NCI-H774 (cell line): Measurements from ENCODE around the gene TMEM181.

Experiments
- DNase-seq: peaks from one replicate; lab custom pipeline; 2025; lab: John Stamatoyannopoulos, UW

TMEM181 gene

DNA sequence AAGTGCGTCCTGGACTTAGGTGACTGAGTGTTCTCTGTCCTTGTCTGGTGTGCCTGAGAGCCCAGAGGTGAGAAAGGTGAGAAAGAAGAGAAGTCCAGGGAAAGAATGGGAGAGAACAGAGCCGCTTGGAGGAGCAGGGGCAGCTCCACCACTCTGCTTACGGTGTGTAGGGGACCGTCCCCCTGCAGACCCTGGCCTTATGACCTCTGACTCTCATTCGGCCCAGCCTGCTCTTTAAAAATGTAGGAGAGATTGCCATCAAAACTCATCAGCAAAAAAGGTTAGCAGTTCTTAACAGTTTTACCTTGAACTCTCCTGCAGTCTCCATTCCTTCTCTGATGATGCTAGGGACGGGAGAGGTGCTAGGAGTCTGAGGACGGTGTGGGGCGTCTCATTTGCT, 2.0 kb downstream of the TMEM181 start:
- DNase-seq = no peak

DNA sequence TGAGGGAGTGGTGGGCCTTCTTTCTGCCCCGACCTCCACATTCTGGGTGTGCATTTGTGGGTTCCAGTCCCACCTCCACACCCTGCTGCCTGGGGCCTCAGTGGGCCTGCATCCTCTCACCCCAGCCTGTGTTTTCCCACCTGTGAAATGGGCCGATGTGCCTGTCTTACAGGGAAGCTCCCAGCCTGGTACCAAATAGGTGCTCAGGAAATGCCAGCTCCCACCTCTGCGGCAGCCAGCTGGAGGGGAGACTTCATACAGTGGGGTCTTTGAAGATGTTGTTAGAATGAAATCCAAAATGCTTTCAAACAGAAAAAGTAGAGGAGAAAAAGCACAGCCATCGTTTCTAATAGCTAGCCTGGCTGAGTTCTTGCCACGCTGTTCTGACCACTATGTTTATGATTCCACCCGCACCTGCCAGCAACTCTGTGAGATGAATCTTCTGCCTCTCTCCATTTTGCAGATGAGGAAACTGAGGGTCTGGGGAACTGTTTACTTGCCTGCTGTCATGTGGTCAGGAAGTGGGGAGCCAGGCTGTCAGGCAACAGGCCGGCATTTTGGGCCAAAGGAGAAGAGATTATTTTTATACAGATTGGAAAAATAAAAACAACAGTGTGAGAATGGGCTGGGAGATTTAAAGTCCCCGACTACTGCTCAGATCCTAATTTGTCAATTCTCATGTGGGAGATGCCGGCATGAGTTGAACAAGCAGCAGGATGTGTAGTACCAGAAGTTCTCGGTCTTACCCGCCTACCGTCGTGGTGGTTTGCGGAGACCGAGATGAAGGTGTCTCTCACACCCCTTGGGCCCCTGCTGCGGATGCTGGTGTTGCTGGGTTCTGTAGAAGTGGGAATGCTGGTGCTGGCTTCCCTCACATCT, 4.6 kb downstream of the TMEM181 start:
- no peak for DNase-seq

DNA sequence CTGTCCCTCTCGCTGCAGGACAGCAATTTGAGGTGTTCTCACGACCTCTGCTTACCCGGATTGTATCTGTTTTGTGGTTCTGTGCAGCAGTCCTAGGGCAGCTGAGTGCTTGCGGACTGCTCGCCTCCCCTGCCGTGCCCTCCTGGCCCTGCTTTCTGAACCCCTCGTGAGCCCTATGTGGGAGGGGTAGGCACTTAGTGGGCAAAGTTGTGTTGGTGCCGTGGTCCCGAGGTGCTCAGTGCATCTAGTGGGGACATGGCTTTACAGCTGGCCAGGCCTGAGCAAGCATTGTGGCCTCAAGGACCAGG, 5.2 kb downstream of the TMEM181 start:
- DNase-seq = no peak

DNA sequence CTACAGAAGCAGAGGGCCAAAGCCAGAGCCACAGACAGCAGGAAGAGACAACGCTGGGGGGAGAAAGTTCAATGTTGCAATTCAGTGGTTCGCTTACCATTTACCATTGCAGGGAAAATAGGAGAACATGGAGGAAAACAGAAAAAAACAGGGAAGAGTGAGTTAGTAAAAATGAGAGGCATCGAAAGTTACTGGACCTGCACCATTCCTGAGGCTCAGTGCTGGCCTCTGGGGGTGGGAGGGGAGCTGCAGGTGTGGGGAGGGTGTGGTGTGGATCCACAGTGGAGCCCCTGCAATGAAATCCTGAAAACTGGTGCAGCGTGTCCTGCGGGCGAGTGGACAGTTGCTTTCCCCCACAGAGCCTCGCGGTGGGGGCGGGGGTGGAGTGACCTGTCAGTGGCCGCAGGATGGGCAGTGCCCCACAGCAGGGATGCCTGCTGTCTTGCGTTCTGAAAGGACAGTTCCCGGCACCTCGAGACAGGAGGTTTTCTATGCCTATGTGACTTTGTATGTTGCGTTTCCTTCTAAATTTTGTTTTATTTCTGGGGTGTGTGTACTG, 5.7 kb downstream of the TMEM181 start:
- DNase-seq = no peak

DNA sequence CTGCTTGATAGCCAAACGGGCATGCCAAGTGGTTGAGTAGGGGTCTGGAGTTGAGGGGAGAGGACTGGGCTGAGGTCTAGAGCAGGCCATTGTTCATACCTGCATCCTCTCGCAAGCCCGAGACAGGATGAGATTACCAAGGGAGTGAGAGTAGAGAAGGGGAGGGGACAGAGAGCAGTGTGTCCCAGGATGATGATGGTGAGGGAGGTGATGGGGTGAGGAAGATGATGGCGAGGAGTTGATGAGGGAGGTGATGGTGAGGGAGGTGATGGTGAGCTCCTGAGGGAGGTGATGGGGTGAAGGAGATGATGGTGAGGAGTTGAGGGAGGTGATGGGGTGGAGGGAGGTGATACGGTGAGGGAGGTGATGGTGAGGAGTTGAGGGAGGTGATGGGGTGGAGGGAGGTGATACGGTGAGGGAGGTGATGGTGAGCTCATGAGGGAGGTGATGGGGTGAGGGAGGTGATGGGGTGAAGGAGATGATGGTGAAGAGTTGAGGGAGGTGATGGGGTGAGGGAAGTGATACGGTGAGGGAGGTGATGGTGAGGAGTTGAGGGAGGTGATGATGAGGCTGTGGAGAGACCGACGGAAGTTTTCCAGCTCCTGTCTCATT, 6.4 kb downstream of the TMEM181 start:
- DNase-seq = no peak

DNA sequence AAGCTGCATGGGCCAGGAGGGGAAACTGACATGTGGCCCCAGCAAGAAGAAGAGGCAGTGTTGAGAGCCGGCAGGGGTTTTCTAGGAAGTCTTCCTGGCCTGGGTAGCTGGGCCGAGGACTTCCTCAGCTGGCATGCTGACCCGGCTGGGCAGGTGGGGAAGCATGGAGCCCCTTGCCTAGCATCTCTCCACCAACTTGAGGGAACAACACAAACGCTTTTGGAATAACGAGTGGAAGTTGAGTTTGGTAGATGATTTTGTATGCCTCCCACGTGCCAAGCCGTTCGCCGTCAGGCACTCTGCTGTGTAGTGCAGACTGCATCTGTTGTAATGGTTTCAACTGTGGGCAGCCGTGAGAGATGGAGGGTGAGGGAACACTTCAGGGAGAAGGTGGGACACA, 7.3 kb downstream of the TMEM181 start:
- DNase-seq = no peak

DNA sequence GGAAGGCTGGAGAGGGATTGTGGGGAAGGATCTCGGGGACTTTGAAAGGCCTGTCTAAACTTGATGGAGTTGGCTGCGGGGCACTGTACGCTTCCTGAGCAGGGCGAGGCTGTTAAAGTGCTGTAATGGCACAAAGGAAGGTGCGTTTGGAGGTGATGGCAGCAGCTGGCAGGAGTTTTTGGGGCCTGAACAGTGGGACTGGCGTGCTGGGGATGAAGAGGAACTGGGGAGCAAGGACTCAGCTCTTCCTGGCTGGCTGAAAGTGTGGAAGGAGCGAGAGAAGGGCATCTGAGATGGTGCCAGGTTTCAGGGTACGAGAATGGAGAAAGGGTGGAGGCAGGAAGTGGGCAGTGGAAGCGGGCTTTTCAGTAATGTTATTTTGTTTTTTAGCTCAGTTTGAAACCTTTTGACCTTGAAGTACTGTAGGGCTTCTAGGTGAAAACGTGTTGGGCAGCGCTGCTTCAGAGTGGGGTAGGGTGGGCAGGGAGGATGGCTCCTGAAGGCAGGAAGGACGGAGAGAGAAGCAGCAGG, 8.0 kb downstream of the TMEM181 start:
- no peak for DNase-seq

DNA sequence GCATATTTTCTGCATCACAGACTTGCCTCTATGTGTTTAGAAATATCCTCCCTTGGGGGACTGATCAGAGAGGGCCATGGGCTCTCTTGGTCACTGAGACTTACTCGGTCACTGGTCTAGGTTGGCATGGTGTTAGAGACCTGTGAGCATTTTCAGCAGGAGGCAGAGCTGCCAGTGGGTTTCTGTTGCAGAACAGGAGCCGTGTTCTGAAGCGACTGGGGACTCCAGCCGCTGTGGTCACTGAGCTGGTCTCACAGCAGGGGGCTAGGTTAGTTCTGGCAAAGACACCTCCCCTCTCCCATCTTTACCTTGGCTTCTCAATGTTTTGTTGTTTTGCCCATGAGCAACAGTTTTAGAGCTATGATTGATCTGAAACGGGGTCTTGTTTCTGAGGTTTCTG, 8.7 kb downstream of the TMEM181 start:
- DNase-seq = no peak

DNA sequence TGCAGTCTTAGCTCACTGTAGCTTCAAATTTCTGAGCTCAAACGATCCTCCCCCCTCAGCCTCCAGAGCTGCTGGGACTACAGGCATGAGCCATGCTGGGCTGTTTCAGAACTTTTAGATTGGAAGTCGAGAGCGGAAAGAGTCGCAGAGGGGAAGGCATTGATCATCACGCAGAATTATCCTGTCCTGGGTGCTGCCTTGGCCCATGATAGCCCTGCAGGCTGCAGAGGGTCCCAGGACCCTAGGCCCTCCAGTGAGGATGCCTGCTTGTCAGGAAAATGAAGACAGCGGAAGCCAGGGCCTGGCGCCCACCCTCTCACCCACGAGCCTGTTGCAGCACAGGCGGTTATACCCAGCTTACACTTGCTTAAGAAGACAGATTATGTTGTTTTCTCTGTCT, 9.1 kb downstream of the TMEM181 start:
- DNase-seq = no peak

DNA sequence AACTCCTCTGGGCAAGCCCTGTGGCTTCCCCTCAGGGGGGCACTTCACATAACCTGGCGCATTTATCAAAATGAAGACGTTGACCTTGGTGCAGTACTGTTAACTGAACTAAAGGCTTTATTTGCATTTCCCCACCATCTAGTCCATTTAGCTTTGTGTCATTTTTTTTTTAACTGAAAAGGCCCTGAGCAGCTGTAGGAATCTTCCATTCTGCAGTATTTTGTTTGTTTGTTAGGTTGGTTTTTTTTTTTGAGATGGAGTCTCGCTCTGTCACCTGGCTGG, 10.7 kb downstream of the TMEM181 start:
- DNase-seq = peak; percentile 20

DNA sequence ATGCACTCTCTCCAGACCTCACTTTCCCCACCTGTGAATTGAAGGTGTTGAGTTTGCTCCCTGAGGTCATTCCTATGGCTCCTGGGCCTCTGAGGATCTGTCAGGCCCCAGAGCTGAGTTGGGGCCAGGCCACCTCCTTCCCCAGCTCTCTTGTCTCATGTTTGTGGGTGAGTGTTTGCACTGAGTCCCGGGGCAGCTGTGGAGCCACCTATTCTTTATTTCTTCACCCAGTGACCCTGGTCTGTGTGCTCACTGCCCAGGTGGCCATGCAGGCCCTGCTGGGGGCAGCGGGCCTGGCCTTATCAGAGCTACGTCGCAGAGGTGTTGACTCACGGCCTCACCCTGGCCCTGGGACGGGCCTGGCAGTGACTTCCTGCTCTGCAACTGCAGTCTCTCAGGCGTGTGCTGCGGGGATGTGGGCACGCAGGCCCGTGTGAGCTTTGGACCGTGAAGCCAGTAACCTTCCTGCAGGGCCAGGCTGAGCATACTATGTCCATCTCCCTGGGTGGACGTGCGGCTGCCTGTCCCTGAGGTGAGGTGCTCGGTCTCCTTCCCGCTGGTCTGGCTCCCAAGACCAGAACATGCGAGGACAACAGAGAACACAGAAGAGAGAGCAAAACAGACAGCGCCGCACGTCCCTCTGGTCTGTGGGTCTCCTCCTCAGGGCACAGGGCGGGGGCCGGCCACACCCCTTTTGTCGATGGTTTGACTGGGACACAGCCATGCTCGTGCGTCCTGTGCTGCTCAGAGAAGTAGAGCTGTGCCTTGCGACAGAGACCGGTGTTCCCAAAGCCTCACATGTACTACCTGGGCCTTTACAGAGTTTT, 12.1 kb downstream of the TMEM181 start:
- no peak for DNase-seq

DNA sequence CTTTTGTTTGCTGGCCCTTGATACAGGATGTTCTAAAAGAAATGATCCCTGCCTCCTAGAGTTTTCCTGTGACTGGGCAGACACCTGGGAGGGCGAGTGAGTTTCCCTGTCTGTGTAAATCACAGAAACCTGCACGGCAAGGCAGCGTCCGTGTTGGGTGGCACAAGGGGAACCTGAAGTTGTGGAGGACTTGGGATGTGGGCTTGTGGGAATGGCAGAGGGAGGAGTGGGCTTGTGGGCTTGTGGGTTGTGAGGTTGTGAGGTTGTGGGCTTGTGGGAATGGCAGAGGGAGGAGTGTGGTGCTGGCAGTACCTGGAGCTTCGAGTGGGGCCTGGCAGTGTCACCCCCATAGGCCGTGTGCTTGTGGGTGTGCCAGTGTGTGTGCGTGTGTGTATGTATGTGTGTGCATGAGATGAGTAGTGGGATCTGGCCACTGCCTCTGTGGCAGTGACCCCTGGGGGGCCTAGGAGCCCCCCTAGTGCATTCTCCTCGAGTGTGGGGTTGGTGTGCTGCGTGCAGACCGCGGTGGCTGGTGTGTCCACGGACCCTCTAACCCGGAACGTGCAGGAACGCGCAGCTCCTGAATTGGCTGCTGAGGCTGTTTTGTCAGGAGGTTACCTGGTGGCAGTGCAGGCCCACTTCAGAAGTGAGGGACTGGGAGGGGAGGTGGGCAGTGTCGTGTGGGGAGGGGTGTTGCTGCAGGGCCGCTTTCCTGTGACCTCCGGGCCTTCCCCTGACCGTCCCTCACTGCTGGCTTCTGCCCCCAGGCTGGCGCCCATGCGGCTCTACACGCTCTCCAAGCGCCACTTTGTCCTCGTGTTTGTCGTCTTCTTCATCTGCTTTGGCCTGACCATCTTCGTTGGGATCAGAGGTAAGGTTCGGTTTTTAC, 13.0 kb downstream of the TMEM181 start:
- DNase-seq = no peak

DNA sequence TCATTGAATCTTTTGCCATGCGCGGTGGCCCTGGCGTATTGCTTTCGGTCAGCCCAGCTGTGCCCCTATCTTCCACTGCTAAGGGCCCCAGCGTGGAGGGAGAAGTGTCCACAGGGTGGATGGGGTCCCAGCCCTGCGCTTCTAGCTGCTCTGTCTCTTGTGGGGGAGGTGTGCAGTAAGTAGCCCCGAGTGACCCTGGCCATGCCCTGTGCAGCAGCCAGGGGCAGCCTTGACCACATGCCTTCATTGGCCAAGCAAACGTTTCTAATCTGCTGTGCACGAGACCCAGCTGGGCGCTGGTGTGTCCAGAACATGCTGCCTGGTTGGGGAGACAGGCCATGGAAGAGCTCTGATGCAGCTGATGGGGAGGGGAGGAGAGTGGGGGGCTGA, 13.6 kb downstream of the TMEM181 start:
- DNase-seq = no peak

DNA sequence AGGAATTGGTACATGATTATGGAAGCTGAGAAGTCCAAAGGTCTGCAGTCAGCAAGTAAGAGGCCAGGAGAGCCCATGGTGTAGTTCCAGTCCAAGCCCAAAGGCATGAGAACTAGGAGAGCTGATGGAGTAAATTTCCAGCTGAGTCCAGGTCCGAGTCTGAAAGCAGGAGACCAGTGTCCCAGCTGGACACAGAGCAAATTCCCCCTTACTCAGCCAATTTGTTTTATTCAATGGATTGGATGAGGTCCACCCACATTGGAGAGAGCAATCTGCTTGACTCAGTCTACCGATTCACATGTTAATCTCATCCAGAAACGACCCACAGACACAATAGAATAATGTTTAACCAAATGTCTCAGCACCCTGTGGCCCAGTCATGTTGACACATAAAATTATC, 14.9 kb downstream of the TMEM181 start:
- no peak for DNase-seq

DNA sequence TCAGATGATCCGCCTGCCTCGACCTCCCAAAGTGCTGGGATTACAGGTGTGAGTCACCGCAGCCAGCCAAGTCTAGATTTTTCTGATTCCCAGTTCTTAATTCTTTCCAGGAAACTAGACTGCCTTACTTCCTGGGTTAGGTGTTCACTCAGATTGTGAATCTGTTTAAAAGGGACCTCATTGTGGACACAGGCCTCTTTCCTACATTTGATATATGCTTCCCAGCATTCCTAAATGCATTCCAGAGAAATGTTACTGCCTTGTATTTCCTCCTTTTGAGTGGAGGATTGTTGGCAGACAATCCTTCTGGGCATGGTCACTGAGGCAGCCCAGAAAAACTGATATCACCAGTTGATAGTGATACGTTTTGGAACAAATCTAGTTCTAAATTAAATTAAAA, 15.7 kb downstream of the TMEM181 start:
- DNase-seq = no peak

DNA sequence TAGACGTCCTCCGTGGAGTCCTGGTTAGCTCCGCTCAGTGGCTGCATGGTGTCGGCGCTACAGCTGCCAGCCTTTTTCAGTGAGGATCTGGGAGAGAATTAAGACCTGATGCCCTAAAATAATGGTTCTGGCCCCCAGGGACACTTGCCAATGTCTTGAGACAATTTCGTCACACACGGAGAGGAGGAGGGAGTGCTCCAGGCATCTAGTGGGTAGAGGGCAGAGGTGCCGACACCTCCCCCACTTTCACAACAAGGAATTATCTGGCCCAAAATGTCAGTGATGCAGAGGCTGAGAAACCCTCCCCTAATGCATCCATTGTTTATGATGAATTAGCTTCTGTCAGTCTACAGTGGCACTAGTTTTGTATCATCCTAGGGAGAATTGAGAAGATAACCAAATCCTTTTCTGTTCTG, 24.4 kb downstream of the TMEM181 start:
- no peak for DNase-seq

DNA sequence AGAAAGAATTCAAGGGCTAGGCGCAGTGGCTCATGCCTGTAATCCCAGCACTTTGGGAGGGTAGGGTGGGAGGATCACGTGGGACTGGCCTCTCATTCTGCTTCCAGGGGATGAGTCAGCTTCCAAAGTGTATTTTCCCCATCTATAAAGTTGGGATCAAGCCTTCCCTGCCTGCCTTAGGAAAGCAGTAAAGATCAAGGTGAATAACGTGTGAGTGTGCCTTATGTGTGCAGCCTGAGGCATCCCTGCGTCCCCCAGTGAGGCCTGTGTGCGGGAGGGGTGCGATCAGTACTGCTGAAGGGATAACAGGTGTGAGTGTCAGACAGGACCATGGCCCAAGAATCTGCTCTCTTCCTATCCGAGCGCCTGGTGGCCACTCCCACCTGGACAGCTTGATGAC, 26.8 kb downstream of the TMEM181 start:
- DNase-seq = no peak

DNA sequence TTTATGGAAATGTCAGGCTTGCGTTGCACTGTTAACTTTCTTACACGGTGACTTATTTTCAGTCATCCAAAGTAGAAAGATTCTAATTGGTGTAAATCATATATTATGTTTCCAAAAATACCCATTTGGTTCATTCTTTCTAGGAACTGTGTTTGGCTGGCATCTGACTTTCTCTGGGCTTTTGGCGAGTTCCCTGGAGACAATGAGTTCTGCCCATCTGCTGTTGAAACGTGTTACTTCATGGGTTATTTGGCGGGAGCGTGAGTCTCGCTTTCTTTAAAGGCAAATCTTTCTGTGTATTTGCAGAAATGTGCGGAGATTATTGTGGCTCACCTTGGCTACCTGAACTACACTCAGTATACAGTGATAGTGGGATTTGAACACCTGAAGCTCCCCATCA, 29.5 kb downstream of the TMEM181 start:
- no peak for DNase-seq

DNA sequence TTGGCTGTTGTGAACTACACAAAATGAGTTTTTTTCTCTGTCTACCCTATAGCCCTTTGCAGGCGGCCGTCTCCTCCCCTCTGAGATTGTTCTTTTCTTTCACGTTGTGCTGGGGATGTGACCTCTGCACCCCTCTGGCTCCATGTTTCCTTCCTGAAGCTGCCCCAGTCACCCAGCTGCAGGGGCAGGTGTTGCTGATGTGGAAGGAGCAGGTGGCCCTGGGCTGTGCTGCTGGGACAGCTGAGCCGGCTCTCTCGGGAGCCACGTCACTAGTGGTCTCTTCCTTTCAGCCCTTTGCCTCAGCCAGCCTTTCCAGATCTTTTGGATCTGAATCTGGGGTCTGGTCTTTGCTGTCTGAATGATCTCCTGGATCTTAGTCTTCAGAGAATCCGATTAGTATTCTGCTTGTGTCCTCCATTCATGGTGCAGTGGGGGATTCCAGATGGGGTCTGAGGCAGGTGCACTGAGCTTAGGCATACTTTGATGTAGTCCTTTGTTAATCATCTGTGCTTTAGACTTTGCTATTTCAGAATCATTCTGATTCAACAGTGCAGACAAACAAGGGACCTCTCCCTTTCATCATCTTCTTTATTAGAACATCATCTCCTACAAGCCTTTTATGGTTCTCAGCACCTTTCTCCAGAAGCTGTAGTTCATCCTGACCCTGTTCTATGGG, 31.4 kb downstream of the TMEM181 start:
- DNase-seq = no peak

DNA sequence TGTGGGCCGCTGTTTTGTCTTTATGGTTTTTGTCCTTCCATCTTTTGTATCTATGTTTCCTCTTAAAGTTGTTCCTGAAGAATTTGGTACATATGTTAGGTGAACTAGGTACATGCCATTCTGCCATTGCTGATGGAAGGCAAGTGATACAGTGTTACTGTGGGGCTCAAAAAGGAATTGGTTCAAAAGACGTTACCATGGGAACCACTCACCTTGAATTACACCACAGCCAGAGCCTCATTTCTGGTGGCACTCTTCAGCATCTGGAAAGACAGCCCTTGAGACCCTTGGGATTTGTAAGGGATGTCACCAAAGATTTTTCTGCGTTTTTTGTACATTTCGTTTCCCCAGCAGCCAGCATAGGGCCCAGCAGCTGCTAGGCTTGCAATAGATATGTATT, 31.9 kb downstream of the TMEM181 start:
- DNase-seq = no peak

DNA sequence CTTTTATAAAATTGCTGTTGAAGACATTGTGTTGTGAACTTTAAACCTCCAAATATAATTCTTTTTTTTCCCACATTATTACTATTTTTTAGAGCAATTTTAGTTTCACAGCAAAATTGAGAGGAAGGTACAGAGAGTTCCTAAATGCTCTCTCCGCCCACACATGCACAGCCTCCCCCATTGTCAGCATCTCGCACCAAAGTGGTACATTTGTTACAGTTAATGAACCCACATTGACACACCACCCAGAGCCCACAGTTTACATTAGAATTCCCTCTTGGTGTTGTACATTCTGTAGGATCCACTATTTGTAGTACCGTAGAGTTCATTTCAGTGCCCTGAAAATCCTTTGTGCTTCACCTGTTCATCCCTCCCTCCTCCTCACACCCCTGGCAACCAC, 33.8 kb downstream of the TMEM181 start:
- DNase-seq = no peak
